ENCODE results near the gene MIR17HG.
A peak's percentile ranks its signal among the peaks of the same experiment; 100 is the strongest.
"Not testable (repeated sequence)": the region's sequence is repeated elsewhere in the genome, so short reads cannot be mapped to it uniquely, and the experiment has no call there.

Gene MIR17HG

DNA sequence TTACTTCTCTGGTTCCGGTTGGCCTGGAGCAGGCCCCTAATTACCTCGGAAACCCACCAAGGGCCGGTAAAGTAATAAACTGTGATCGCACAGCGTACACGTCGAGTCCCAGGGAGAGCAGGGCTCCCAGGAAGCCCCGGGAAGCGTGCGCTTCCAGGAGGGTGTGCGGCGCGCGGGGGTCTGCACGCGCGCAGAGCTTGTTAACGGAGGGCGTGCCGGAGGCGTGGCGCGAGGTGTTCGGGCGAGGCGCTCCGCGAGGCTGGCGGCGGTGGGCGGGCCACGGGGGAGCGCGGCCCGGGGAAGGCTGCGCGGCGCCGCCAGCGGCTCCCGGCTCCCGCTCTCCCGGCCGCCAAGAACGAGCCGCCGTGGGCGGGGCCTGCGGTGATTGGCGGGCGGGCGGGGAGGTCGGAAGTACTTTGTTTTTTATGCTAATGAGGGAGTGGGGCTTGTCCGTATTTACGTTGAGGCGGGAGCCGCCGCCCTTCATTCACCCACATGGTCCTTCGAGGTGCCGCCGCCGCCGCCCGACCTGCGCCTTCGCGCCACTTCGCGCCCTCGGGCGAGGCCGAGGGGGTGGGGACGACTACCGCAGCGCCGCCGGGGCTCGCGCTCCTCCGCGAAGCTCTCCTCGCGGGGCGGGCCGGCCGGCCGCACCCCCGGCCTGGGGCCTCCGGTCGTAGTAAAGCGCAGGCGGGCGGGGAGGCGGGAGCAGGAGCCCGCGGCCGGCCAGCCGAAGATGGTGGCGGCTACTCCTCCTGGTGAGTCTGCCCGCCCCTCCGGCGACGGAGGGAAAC lies at the start of gene MIR17HG:
Gene MIR17HG (plus strand): TSS at position 486 of the 794 bp plus-strand sequence.
- DNase-seq, result peak; percentile 79

DNA sequence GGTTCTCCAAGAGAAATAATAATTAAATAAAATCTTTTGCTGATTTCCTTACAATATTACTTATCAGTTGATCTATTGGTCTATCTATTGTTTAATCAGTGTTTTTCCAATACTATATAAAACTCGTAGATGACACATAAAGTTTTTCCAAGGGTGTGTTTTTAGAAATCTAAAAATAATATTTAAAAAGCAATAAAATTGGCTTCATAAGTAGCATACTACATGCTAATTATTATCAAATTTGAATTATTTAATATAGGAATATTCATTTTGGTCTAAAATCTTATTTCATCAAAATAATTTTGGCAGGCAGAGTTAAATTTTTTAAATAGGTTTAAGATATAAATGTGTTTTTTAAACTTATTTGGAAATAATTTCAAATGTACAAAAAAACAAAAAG lies 49.4 kb upstream of the MIR17HG start:
- DNase-seq, result no peak

DNA sequence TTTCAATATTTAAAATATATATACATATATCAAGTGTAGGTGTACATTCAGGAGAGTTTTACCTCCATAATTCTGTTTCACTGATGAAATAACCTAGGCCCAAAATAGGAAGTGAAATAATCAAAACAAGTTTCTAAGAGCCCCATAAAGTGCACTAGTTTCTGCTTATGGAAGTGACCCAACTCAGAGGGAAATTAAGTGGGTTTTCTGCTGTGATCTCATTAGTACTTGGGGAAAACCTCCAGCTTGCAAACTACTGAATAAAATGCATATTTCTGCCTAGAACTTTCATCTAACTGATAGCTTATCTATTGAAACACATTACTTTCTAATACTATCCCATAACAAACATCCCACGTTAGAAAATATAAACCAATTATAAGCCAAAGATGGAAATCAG lies 45.4 kb upstream of the MIR17HG start:
- no peak for DNase-seq

DNA sequence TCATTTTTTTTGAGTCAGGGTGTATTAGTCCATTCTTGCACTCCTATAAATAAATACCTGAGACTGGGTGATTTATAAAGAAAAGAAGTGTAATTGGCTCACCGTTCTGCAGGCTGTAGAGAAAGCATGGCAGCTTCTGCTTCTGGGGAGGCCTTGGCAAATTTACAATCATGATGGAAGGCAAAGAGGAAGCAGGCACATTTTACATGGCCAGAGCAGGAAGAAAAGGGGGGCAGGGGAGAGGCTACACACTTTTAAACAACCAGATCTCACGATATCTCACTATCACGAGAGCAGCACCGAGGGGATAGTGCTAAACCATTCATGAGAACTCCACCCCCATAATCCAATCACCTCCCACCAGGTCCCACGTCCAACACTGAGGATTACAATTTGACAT lies 44.5 kb upstream of the MIR17HG start:
- DNase-seq, result no peak

DNA sequence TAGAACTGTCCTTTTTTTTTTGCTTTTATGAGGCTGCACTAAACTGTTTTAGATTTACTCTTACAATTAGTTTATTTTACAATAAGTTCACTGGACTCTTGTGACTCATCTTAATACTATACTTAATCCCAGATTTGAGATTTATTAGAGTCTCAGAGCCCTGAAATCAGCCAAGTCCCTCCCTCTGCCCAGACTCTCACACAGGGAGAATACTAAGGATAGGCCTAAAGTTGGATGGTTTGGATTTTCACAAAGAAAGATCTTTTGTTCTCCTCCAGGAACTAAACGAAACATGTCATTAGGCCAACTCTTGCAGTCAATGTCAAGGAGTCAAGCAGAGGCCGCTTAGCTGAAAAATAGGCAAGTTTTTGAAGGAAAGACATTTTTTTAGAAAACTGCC lies 42.7 kb upstream of the MIR17HG start:
- no peak for DNase-seq

DNA sequence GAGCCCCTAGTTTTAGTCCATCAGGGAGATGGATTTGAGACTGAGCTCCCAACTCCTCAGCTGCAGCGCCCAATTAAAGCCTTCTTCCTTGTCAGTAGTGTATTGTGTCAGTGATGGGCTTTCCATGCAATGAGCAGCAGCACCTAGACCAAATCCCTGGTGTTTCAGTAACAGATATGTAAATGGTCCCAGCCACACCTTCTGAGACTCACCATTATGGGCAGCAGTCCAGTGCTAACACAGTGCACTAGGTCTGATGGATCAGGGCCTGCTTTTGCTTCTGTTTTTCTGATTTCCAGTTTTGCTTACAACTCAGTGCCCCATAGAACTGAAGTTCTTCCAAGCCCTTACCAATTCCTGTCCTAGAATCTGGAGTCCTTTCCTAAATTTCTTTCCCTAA lies 41.8 kb upstream of the MIR17HG start:
- no peak for DNase-seq

DNA sequence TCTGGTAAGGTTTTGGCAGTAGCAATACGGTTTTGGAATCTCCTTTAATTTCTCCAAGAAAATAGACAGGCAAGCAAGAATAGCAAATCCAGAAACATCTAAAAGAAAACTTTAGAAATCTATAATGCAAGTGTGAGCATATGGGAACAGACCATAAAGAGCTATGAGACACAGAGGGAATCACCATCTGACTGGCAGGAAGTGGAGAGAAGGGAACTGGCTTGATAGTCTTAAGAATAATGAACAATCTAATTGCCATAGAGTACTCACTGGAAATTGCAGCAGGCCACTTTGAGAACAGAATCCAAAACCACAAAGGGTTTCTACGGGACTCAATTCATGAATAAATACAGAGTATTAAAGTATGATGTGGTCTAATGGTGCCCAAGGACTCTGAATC lies 39.6 kb upstream of the MIR17HG start:
- DNase-seq, result no peak

DNA sequence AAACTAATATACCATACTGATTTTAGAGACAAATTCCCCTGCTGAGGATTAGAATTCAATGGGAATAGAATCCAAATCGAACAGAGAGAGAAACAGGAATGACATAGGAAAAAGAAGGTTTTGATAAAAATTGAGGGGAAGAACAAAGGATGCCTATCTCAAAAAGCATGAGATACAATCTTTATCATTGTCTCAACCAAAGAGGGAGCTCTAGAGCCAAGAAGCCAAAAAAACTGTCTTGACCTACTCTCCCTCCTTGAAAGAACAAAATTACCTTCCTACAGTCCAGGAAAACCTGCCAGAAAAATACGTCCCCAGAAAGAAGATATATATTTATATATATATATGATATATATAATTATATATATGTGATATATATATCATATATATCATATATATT lies 39.2 kb upstream of the MIR17HG start:
- no peak for DNase-seq

DNA sequence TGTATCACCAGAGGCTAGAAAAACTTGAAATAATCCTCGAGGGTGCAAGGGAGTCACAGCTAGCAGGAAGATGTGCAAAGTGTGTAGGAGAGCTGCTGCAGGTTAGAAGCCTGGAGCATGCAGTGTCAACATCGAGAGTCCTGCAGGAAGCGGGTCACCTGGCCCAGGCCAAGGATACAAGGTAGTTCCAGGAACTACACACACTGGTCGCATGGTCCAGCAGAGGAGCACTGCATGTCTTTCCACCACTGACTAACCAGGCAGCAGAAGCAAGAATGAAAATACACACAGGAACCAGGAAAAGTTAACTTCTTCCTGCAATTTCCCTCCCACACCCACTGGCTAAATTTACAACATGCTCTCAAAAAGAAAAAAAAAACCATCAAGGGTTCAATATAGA lies 36.0 kb upstream of the MIR17HG start:
- DNase-seq, result no peak

DNA sequence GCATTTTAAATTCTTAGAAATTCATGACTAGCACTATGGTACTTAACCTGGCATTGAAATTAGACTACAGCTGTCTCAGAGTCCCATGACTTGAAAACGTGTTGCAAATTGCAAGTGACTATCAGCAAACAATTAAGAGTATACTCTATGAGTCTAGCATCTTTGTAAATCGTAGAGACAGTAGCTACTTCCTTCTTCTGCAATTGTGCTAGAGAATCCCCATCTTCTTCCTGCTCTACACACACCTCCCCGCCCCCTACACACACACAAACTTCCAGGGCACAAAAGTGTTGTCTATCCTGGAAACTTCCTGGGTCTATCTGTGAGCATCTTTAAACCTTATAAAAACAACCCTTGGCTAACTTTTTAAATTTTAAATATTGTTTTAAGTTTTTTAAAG lies 35.2 kb upstream of the MIR17HG start:
- no peak for DNase-seq

DNA sequence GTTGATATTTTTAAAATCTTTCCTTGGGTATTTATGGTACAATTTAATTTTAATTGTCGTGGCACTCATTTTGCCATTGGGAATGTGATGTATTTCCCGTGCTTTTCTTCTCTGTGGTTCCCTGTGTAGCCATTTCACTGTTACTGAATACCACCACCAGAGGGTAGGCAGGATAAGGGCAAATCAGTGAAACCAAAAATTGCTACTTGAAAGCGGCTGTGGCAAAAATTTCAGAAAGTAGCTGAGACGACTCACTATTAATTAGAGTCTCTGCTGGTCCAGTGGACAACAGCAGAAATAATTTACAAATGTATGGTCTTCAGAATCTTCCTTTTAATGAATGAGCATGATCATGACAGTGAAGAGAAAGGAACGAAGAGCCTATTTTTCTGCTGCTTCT lies 34.4 kb upstream of the MIR17HG start:
- no peak for DNase-seq

DNA sequence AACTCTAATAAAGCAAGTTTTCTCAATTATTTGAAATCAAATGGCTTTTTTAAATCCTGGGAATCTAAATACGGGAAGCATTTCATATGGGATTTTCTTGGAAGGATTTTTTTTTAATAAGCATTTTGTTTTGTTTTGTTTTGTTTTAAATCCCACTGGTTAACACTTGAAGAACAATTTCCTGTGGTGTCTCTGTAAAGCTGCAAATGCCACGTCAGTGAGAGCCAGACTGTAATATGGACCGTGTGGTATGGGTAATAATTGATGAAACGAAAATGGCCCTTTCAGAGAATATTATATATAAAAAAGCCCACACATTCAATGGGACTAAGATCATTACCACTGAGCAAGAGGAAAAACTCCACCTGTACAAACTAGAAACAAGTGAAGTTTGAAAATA lies 33.9 kb upstream of the MIR17HG start:
- no peak for DNase-seq

DNA sequence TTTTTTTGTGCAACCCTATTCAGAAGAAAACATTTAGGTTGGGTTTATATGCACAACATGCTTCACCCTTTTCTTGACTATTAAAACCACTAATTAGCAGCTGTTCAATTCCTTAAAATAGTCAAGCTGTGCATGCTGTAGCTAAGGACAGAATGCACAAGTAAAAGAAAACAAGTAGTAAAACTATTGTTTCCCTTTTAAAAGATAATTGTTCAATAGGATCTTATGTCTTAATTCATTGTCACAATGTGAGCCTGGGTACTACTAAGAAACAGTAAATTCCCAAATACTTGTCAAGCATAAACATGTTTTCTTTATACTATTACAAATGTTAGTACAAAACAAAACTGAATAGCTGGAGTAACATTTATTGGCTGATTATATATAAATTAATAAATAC lies 32.6 kb upstream of the MIR17HG start:
- no peak for DNase-seq

DNA sequence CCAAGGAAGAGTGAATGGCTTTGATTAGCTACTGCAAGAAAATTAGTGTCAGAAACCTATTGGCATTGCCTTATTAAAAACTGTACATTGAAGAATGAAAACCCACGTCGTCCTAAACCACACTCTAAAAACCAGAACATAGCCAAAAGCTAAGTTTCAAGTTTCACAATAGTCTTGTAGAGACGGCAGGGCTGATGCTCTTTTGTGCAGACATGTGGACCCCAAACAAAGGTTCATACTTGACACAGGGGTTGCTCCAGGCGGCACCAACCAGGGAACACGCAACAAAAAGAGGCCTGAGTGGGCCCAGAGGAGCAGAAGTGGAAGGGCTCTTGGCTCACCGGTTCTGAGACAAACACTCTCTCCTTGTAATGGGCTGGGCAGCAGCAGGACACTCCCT lies 28.6 kb upstream of the MIR17HG start:
- no peak for DNase-seq

DNA sequence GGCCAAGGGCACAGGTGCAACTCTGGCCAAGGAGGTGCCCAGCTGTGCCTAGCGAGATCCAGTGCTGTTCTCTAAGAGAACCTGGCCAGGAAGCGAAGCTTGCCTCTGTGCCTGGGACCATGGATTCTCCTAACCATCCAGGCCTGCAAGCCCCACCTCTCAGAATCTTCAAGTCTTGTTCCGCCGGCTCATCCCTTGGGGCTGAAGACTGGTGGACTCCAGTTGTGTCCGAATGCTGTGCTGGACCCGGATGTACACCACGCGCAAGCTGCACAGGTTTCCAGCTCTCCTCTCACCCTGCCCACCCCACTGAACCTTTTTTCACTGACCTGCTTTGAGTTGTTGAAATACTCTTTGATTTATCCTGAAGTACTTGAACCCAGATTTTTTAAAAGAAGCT lies 27.5 kb upstream of the MIR17HG start:
- DNase-seq, result no peak

DNA sequence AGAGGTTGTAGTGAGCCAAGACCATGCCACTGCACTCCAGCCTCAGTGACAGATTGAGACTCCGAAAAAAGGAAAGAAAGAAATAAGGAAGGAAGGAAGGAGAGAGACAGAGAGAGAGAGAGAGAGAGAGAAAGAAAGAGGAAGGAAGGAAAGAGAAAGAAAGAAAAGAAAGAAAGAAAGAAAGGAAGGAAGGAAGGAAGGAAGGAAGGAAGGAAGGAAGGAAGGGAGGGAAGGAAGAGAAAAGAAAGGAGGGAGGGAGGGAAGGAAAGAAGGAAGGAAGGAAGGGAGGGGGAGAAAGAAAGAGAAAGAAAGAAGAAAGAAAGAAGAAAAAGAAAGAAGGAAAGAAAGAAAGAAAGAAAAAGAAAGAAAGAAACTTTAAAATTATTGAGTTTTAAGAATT lies 26.5 kb upstream of the MIR17HG start:
- DNase-seq, result not testable (repeated sequence)

DNA sequence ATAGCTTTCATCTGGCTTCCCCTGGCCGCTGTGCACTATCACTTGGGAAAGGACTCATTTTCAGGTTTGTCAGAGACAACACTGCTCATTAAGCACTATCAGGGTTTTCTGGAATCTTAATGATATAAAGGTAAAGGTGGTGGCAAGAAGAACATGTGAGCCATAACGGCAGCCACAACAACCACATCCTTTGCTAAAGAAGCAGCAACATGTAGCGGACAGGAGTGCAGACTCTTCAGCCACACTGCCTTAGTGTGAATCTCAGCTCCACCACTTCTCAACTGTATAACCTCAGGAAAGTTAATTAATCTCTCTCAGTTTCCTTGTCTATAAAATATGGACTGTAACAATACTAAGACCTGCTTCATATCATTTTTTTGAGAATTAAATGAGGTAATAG lies 24.1 kb upstream of the MIR17HG start:
- no peak for DNase-seq

DNA sequence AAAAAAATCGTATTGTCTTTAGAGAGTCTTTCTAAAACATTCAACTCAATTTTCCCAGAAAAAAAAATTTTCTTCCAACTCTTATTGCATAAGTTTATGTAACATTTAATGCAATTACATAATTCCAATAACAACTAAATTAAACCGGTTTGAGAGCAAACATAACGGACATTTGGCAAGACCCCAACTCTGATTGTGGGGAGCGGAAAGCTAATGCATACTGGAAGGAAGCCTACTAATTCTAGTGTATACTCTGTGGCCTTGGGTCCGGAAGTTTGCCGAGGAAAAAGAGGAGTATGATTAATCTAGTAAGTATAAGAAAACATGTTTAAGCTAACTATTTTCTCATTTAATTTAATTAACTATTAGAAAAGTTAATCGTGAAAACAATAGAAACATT lies 21.3 kb upstream of the MIR17HG start:
- no peak for DNase-seq

DNA sequence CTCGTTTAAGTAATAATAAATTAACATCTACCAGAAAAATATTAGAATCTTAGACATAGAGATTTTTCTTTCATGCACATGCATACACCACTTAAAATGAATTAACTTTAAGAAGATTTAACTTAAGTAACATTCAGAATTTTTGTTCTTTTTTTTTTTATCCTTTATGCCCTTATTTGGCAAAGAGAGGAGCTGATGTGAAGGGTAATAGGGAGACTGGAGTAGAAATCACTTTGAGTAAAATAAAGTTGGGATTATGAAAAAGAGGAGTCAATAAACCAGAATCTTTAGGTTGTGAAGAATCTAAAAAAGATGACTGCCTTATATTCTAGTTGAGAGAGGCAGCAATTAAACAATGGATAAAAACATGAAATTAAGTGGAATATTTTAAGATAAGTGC lies 18.8 kb upstream of the MIR17HG start:
- DNase-seq, result no peak

DNA sequence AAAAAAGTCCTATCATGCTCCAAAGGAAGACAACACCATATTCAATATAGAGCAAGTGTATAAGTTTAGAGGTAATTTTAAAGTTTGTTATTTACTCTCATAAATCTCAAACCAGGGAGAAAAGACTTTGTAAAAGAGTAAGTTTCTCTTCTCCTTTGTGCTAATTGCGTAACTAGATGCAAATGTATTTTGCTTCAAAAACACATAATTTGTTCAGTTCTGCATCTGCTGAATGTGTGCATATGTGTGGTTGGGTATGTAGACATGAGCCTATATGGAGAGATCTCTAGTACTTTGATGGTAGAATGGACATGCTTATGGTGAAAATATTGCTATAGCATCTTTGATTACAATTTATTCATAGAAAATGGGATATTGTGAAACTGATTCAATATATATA lies 17.8 kb upstream of the MIR17HG start:
- DNase-seq, result no peak

DNA sequence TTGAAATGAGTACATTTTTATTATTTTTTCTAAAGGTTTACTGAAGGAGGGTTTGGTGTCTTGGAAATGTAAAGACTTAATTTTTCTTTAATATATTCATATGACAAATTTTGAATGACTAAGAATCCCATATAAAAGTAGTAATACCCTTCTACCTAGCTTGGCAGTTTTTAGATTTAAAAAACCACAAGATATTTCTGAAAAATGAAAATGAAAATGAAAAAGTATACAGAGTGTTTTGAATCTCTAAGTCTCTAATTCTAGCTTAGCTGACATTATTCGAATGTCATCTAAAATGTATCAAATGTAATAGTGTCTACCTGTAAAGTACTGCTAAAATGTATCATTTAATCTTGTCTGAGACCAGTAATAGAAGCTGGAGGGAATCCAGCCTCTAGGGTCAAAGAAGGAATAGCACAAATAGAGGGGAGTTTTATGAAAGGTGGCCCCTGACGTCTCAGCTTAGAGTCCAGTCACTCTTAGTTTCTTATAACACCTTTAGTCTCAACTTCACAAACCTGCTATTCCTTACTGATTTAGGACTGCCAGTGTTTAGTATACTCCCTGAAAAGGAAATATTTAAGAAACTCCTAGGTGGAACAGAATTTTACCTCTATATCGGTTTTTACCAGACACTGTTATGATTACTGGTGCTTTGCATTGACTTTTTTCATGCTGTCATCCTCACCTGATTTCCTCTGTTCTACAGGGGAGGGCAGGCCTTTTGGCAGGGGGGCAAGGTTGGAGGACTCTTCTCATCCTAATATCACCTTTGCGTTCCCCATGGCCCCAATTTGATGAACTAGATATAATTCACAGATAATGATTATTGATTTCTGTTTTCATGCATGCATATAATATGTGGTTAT lies 16.2 kb upstream of the MIR17HG start:
- no peak for DNase-seq

DNA sequence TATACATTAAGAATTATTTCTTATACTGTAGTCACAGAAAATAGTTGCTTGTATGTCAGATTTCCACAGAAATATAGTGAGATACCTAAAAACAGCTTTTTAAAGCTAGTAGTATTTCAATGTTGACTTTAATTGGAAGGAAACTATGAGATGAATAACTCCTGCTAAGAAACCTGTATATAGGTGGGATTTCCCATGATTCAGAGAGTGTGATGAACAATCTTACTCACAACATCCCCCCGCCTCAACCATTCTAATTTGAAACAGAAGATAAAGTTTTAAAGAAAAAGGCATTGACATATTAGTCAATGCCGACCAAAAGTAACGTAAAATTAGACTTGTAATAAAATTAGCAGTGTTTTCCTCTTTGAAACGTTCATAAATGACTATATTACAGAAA lies 1.4 kb upstream of the MIR17HG start:
- no peak for DNase-seq

DNA sequence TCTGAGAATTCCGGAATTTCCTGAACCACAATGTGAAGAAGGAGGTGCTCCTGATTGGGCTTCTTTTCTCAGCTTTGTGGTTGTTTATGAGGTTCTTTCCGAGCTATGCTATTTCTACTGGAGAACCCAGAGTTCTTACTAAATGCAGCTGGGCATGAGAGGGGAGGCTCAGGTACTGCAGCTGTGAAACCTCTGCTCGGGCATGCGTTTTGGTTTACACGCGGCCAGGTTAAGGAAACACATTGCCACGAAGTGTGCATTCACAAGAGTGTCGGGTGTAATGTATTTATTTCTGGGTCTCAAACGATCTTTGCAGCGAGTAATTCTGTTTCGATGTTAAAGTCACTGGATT lies 661 bp upstream of the MIR17HG start:
- no peak for DNase-seq

All from activated CD4-positive, alpha-beta T cell treated with anti-CD3 and anti-CD28 coated beads for 1 hour (primary cell).